CD14-positive monocyte (primary cell): ENCODE results near the gene EYS. TPM values are rescaled to one million over a fixed set of nuclear protein-coding genes. Genes with fewer than 3 reads are reported as not detected.

Experiments used
- DNase-seq, 3 donors: peaks; one replicate each; pipeline ENCODE4 v3.0.0-alpha.2; 2011 to 2022
- H2AFZ ChIP-seq: 2 replicates; pipeline ENCODE4 v1.6.0; 2012; ENCODE audit warnings: mild to moderate bottlenecking, low read depth, low read length, inconsistent platforms; ENCODE audit not compliant: insufficient read depth, poor library complexity, severe bottlenecking
- H3K27ac ChIP-seq, 2 donors: 1 replicate in 1 of 2; 2 replicates in 1 of 2; pipeline ENCODE4 v1.5.1; 2012 to 2013; ENCODE audit warnings: low read length in 2 of 2, control low read depth in 1 of 2, inconsistent platforms in 1 of 2, low read depth in 1 of 2, mild to moderate bottlenecking in 1 of 2
- H3K27me3 ChIP-seq, 2 donors: one replicate each; pipeline versions ENCODE4 v1.6.0 to v1.6.1; 2011 to 2013; ENCODE audit warnings: low read length in 2 of 2; ENCODE audit not compliant: control insufficient read depth in 2 of 2, insufficient read depth in 2 of 2
- H3K36me3 ChIP-seq, 2 donors: replicated peaks in 1 of 2; 1 replicate in 1 of 2; 2 replicates in 1 of 2; pipeline versions ENCODE4 v1.5.1 to v1.6.1; 2012 to 2013; ENCODE audit warnings: low read length in 2 of 2, control low read depth in 1 of 2, inconsistent platforms in 1 of 2, mild to moderate bottlenecking in 1 of 2; ENCODE audit not compliant: insufficient read depth in 2 of 2, control insufficient read depth in 1 of 2
- H3K4me1 ChIP-seq, 2 donors: 1 replicate in 1 of 2; 2 replicates in 1 of 2; pipeline versions ENCODE4 v1.5.1 to v1.6.1; 2012 to 2013; ENCODE audit warnings: low read length in 2 of 2, control low read depth in 1 of 2, inconsistent platforms in 1 of 2, mild to moderate bottlenecking in 1 of 2, moderate library complexity in 1 of 2; ENCODE audit not compliant: insufficient read depth in 2 of 2, control insufficient read depth in 1 of 2
- H3K4me2 ChIP-seq: replicated peaks from 2 replicates; pipeline ENCODE3; 2012; ENCODE audit warnings: low read length, moderate library complexity, mild to moderate bottlenecking; ENCODE audit not compliant: poor library complexity, severe bottlenecking; ENCODE audit errors: extremely low read depth
- H3K4me3 ChIP-seq, 3 experiments: fragments of 200-600 bp in 1 of 3; sonication (generic) in 1 of 3; replicated peaks in 1 of 3; 1 replicate in 2 of 3; 2 replicates in 1 of 3; pipeline ENCODE4 v1.5.1; 2011 to 2013; ENCODE audit warnings: low read length in 3 of 3, mild to moderate bottlenecking in 3 of 3, control low read depth in 2 of 3, low read depth in 2 of 3, inconsistent platforms in 1 of 3, moderate library complexity in 1 of 3
- H3K79me2 ChIP-seq: 2 replicates; pipeline ENCODE4 v1.6.0; 2012; ENCODE audit warnings: mild to moderate bottlenecking, control low read depth, inconsistent platforms, low read length, moderate library complexity; ENCODE audit not compliant: insufficient read depth
- H3K9ac ChIP-seq: 2 replicates; pipeline ENCODE4 v1.6.0; 2017; ENCODE audit warnings: low read length, mild to moderate bottlenecking; ENCODE audit not compliant: insufficient read depth, poor library complexity, severe bottlenecking
- H3K9me3 ChIP-seq, 2 donors: replicated peaks in 1 of 2; 1 replicate in 1 of 2; 2 replicates in 1 of 2; pipeline versions ENCODE4 v1.5.1 to v1.6.1; 2012 to 2013; ENCODE audit warnings: low read length in 2 of 2, control low read depth in 1 of 2; ENCODE audit not compliant: control insufficient read depth in 1 of 2, insufficient read depth in 1 of 2
- H4K20me1 ChIP-seq: 2 replicates; pipeline ENCODE4 v1.6.0; 2012; ENCODE audit warnings: mild to moderate bottlenecking, low read length, control low read depth, moderate library complexity; ENCODE audit not compliant: insufficient read depth
- H3K27ac Mint-ChIP-seq, 7 donors: one replicate each; pipeline ENCODE4 v1.8.0; 2020; ENCODE audit warnings: mild to moderate bottlenecking in 7 of 7, mixed read lengths in 7 of 7, moderate library complexity in 6 of 7, inconsistent platforms in 2 of 7
- H3K27me3 Mint-ChIP-seq, 3 donors: one replicate each; pipeline ENCODE4 v1.8.0; 2021 to 2022; ENCODE audit warnings: low read depth in 3 of 3, mild to moderate bottlenecking in 3 of 3, mixed read lengths in 3 of 3, moderate library complexity in 3 of 3, inconsistent platforms in 1 of 3
- H3K36me3 Mint-ChIP-seq, 2 donors: one replicate each; pipeline ENCODE4 v1.8.0; 2020; ENCODE audit warnings: mixed read lengths in 2 of 2, inconsistent platforms in 1 of 2, mild to moderate bottlenecking in 1 of 2
- H3K4me1 Mint-ChIP-seq: one replicate; pipeline ENCODE4 v1.8.0; 2020; ENCODE audit warnings: mild to moderate bottlenecking, mixed read lengths
- H3K4me3 Mint-ChIP-seq, 2 donors: one replicate each; pipeline ENCODE4 v1.8.0; 2020; ENCODE audit warnings: mild to moderate bottlenecking in 2 of 2, mixed read lengths in 2 of 2, moderate library complexity in 1 of 2
- H3K9me3 Mint-ChIP-seq, 7 donors: one replicate each; pipeline ENCODE4 v1.8.0; 2020 to 2022; ENCODE audit warnings: mixed read lengths in 7 of 7, mild to moderate bottlenecking in 6 of 7, moderate library complexity in 6 of 7, inconsistent platforms in 2 of 7
- CTCF ChIP-seq: fragments of 200-600 bp; IDR thresholded peaks from one replicate; pipeline ENCODE4 v1.8.0; 2022; ENCODE audit warnings: antibody characterized with exemption, mild to moderate bottlenecking
- WGBS: methylation state at CpG from one replicate; pipeline ENCODE4 v1.1.5; 2013; ENCODE audit warnings: missing lambda C conversion rate; ENCODE audit not compliant: insufficient coverage; 5-methylcytosine and 5-hydroxymethylcytosine counted together
- intact Hi-C, 2 donors: fragments of 100-400 bp; cut with micrococcal nuclease; formaldehyde crosslinking; loops; one replicate each; pipeline versions ENCODE4 v1.15.0 to v1.15.1; 2023
- polyA plus RNA-seq, 3 donors: library from polyadenylated mRNA; depleted of rRNA in 1 of 3; unstranded in 2 of 3; stranded (reverse) in 1 of 3; fragments of 300-500 nt in 2 of 3; fragments of >200 nt in 1 of 3; fragmentation: Illumina TruSeq in 2 of 3; gene quantifications; 1 replicate in 2 of 3; 2 replicates in 1 of 3; pipeline ENCODE4 v1.2.3, GENCODE V29; 2012 to 2021

Gene EYS
- polyA plus RNA-seq, 3 donors, result 0.01 to 0.03 TPM; not detected in 1

- H3K4me1 ChIP-seq, result no peaks in the 10 kb centered on the region
- H4K20me1 ChIP-seq, result no peaks in the 10 kb centered on the region
- H3K4me3 ChIP-seq, result no peak overlapping the region
- no peaks in the 10 kb centered on the region for H3K9me3 ChIP-seq
- no CpG with 5 or more reads among the region's 2 CpGs for WGBS
- H3K79me2 ChIP-seq, result no peaks in the 10 kb centered on the region
- H3K27me3 ChIP-seq, result no peaks in the 10 kb centered on the region
- Mint-ChIP-seq H3K36me3 (no peaks in the 10 kb centered on the region), H3K4me3 (no peak overlapping the region), H3K9me3 (peaks cover 0 to 3% (median 0%) of the 10 kb centered on the region in 7 donors), H3K4me1 (no peaks in the 10 kb centered on the region), H3K27ac (no peak overlapping the region), H3K27me3 (no peaks in the 10 kb centered on the region)
- no peak for DNase-seq
- no peak overlapping the region for H3K9ac ChIP-seq
- no peak for TF ChIP-seq CTCF
- no peak overlapping the region for H3K4me2 ChIP-seq
- H2AFZ ChIP-seq, result no peak overlapping the region
- H3K36me3 ChIP-seq, result no peaks in the 10 kb centered on the region
- intact Hi-C loops, result no loop called here
- no peak overlapping the region for H3K27ac ChIP-seq
Observed at GRCh38 chr6:64831680-64832079, 875.3 kb downstream of the EYS start.

GRCh38 chr6:64817525-64817924 is 889.5 kb downstream of the EYS start:
- H3K36me3 ChIP-seq, result no peaks in the 10 kb centered on the region
- Mint-ChIP-seq H3K36me3 (no peaks in the 10 kb centered on the region), H3K4me3 (no peak overlapping the region), H3K27me3 (no peaks in the 10 kb centered on the region), H3K27ac (no peak overlapping the region), H3K4me1 (no peaks in the 10 kb centered on the region), H3K9me3 (peaks cover 0 to 2% (median 2%) of the 10 kb centered on the region in 7 donors)
- TF ChIP-seq CTCF, result no peak
- no CpG with 5 or more reads among the region's 2 CpGs for WGBS
- H3K27me3 ChIP-seq, result no peaks in the 10 kb centered on the region
- no peak overlapping the region for H2AFZ ChIP-seq
- no peak overlapping the region for H3K27ac ChIP-seq
- no peaks in the 10 kb centered on the region for H3K79me2 ChIP-seq
- H3K4me1 ChIP-seq, result no peaks in the 10 kb centered on the region
- H3K9ac ChIP-seq, result no peak overlapping the region
- no peaks in the 10 kb centered on the region for H3K9me3 ChIP-seq
- H3K4me2 ChIP-seq, result no peak overlapping the region
- no peaks in the 10 kb centered on the region for H4K20me1 ChIP-seq
- H3K4me3 ChIP-seq, result no peak overlapping the region
- intact Hi-C loops, result no loop called here
- no peak for DNase-seq
